ENCODE data around the gene ITPKB.

ITPKB gene

GRCh38 chr1:226643611-226644540 is 95.2 kb downstream of the ITPKB start:
- no peaks in the 10 kb centered on the region for H3K9me3 ChIP-seq (replicated peaks; ENCODE audit: insufficient read depth, low read length)
- H4K20me1 ChIP-seq (ENCODE audit: insufficient read depth, low read length), result no peaks in the 10 kb centered on the region
- H3K27me3 ChIP-seq (replicated peaks; ENCODE audit: insufficient read depth, low read length), result no peaks in the 10 kb centered on the region
- H3K9ac ChIP-seq (ENCODE audit: low read length), result no peak overlapping the region
- peaks cover 5% of the 10 kb centered on the region; the same call in 1 of the 2 replicates for H3K79me2 ChIP-seq (ENCODE audit: low read length)
- no peak overlapping the region for H3K4me2 ChIP-seq (ENCODE audit: low read depth, low read length)
- no peaks in the 10 kb centered on the region for H3K4me1 ChIP-seq (ENCODE audit: low read length)
- no peaks in the 10 kb centered on the region for H3K9me2 ChIP-seq (replicated peaks; ENCODE audit: insufficient read depth, low read length)
- no peak overlapping the region for H3K27ac ChIP-seq (ENCODE audit: low read length)
- TF ChIP-seq EZH2 (optimal IDR thresholded peaks at IDR 0.05; ENCODE audit: low read depth, low read length), result no peak
- TF ChIP-seq CTCF (IDR thresholded peaks at IDR 0.05; ENCODE audit: low read length), result no peak
- no peak for TF ChIP-seq EZH2phosphoT487 (IDR thresholded peaks at IDR 0.05; ENCODE audit: low read length)
- no peak for DNase-seq
- no peak overlapping the region for H3K4me3 ChIP-seq (ENCODE audit: low read length)
- H2AFZ ChIP-seq (ENCODE audit: low read length), result no peak overlapping the region
- H3F3A ChIP-seq (ENCODE audit: insufficient read depth, low read length), result no peaks in the 10 kb centered on the region
- H3K36me3 ChIP-seq (replicated peaks; ENCODE audit: insufficient read depth, low read length), result no peaks in the 10 kb centered on the region; the same call in 1 of the 2 replicates

- Histone ChIP-seq H3K4me2 (ENCODE audit: low read depth, low read length) (no peak overlapping the region), H3K9me2 (replicated peaks; ENCODE audit: insufficient read depth, low read length) (no peaks in the 10 kb centered on the region), H3K27ac (ENCODE audit: low read length) (no peak overlapping the region)
Measured at GRCh38 chr1:226643177-226643576, 95.9 kb downstream of the ITPKB start.

GRCh38 chr1:226642421-226642820 is 96.7 kb downstream of the ITPKB start:
- Histone ChIP-seq H3K9ac (ENCODE audit: low read length) (no peak overlapping the region), H3K4me1 (ENCODE audit: low read length) (no peaks in the 10 kb centered on the region), H3K36me3 (replicated peaks; ENCODE audit: insufficient read depth, low read length) (no peaks in the 10 kb centered on the region), H3K9me2 (replicated peaks; ENCODE audit: insufficient read depth, low read length) (no peaks in the 10 kb centered on the region), H4K20me1 (ENCODE audit: insufficient read depth, low read length) (no peaks in the 10 kb centered on the region), H3K27me3 (replicated peaks; ENCODE audit: insufficient read depth, low read length) (no peaks in the 10 kb centered on the region), H3F3A (ENCODE audit: insufficient read depth, low read length) (no peaks in the 10 kb centered on the region), H3K79me2 (ENCODE audit: low read length) (no peaks in the 10 kb centered on the region), H3K9me3 (replicated peaks; ENCODE audit: insufficient read depth, low read length) (no peaks in the 10 kb centered on the region), H3K4me3 (ENCODE audit: low read length) (no peak overlapping the region), H2AFZ (ENCODE audit: low read length) (no peak overlapping the region), H3K27ac (ENCODE audit: low read length) (no peak overlapping the region), H3K4me2 (ENCODE audit: low read depth, low read length) (no peak overlapping the region)
- DNase-seq, result no peak
- TF ChIP-seq EZH2 (optimal IDR thresholded peaks at IDR 0.05; ENCODE audit: low read depth, low read length), result no peak
- no peak for TF ChIP-seq CTCF (IDR thresholded peaks at IDR 0.05; ENCODE audit: low read length)
- TF ChIP-seq EZH2phosphoT487 (IDR thresholded peaks at IDR 0.05; ENCODE audit: low read length), result no peak

More at GRCh38 chr1:226643177-226643576, 95.9 kb downstream of the ITPKB start:
- no peaks in the 10 kb centered on the region for H3K9me3 ChIP-seq (replicated peaks; ENCODE audit: insufficient read depth, low read length)
- no peaks in the 10 kb centered on the region for H3F3A ChIP-seq (ENCODE audit: insufficient read depth, low read length)
- H4K20me1 ChIP-seq (ENCODE audit: insufficient read depth, low read length), result no peaks in the 10 kb centered on the region
- H3K36me3 ChIP-seq (replicated peaks; ENCODE audit: insufficient read depth, low read length), result no peaks in the 10 kb centered on the region; the same call in 1 of the 2 replicates
- no peak for TF ChIP-seq EZH2phosphoT487 (IDR thresholded peaks at IDR 0.05; ENCODE audit: low read length)
- TF ChIP-seq EZH2 (optimal IDR thresholded peaks at IDR 0.05; ENCODE audit: low read depth, low read length), result no peak
- TF ChIP-seq CTCF (IDR thresholded peaks at IDR 0.05; ENCODE audit: low read length), result no peak
- H3K9ac ChIP-seq (ENCODE audit: low read length), result no peak overlapping the region
- no peak overlapping the region for H2AFZ ChIP-seq (ENCODE audit: low read length)
- no peaks in the 10 kb centered on the region for H3K27me3 ChIP-seq (replicated peaks; ENCODE audit: insufficient read depth, low read length)
- no peaks in the 10 kb centered on the region for H3K79me2 ChIP-seq (ENCODE audit: low read length)
- no peaks in the 10 kb centered on the region for H3K4me1 ChIP-seq (ENCODE audit: low read length)
- no peak for DNase-seq
- no peak overlapping the region for H3K4me3 ChIP-seq (ENCODE audit: low read length)

Data from MM.1S (cell line).